NCI-H146 treated with DMSO at 0.1 percent for 48 hours (cell line): Measurements from ENCODE around the gene CSTF2.
A peak's percentile ranks its signal among the peaks of the same experiment; 100 is the strongest.
"Not testable (repeated sequence)": the region's sequence is repeated elsewhere in the genome, so short reads cannot be mapped to it uniquely, and the experiment has no call there.

ENCODE experiments used
- DNase-seq: peaks from one replicate; lab custom pipeline; 2025; ENCODE audit not compliant: unreplicated experiment; lab: John Stamatoyannopoulos, UW

Gene CSTF2, protein sequence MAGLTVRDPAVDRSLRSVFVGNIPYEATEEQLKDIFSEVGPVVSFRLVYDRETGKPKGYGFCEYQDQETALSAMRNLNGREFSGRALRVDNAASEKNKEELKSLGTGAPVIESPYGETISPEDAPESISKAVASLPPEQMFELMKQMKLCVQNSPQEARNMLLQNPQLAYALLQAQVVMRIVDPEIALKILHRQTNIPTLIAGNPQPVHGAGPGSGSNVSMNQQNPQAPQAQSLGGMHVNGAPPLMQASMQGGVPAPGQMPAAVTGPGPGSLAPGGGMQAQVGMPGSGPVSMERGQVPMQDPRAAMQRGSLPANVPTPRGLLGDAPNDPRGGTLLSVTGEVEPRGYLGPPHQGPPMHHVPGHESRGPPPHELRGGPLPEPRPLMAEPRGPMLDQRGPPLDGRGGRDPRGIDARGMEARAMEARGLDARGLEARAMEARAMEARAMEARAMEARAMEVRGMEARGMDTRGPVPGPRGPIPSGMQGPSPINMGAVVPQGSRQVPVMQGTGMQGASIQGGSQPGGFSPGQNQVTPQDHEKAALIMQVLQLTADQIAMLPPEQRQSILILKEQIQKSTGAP

DNA sequence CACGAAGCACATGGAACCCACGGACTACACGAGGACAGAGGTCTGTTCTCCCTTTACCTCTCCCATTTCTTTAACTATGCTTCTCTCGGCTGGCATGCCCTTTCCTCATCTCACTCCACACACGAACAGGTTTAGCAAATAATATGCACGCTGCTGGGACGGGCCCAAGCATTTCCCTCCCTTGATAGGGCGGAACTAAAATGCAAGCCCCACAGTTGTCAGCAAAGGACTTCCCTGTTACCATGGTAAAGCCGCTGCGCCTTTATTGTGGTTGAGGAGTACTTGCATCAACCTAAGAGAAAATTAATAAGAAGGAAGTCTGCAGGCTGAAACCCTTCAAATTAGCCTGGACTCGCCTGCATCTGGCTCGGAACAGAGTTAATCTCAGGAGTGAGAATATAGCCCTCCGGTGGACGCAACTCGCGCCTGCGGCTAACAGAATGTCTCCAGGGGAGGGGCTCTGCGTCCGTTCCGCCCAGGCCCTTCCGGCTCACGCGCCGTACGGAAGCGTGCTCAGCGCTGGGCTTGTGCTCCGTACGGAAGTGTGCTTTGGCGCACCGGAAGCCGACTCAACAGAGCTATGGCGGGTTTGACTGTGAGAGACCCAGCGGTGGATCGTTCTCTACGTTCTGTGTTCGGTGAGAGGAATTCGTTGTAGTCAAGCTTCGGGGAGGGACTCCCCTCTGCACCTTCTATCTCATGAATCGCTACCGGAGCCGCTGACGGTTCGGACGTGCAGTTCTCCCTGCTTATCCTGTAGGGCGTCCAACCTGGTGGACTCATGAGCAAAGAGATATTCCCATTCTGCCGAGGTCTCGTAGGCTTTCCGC, at the start of gene CSTF2:
TSS of gene CSTF2 (plus strand) at position 555 of the 830 bp plus-strand sequence. CDS start at position 581, 26 bp downstream.
- peak; percentile 85 for DNase-seq

GRCh38 chrX:100796371-100796770, 23.8 kb upstream of the CSTF2 start:
- not testable (repeated sequence) for DNase-seq

GRCh38 chrX:100797359-100797758, 22.8 kb upstream of the CSTF2 start:
- no peak for DNase-seq

DNA sequence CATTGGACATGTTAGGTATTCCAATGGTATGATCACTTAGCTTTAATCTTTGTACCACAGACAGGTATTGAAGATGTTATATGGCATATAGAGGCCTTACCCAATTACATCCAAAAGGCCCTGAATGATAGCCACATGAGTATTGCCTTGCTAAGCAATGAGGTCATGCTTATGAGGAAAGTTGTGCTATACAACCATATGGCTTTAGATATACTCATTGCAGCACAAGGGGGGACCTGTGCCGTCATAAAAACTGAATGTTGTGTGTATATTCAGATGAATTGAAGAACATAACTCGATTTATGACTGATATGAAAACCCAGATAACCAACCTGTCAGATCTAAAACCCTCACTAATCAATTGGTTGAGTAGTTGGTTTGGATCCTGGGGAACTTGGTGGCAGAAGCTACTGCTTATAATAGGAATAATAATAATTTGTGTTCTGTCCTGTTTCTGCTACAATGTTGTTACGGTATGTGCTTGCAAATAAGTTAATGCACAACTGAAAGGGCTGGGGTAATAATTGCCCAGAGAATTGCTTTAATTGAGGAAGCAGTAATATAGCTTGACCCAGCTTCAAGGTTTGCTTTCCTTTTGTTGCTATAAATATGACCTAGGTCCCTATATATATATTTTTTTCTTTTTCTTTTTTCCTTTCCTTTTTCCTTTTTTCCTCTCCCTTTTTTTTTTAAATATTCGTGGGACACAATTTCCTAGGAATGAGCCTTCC, 21.5 kb upstream of the CSTF2 start:
- no peak for DNase-seq

DNA sequence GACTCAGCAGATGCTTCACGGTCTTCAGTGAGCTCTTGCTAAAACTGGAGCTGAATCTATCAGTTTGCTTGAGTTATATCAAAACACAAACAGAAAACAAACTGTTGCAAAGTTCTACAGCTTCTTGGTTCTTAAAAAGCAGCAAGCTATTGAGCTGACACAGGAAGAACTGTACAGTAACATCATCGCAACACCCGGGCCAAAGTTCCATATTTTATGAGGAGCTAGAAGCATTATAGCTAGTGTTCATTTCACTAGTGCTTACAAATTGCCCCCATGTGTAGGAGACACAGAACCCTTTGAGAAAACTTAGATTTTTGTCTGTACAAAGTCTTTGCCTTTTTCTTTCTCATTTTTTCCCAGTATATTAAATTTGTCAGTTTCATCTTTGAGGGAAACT, 17.3 kb upstream of the CSTF2 start:
- no peak for DNase-seq

DNA sequence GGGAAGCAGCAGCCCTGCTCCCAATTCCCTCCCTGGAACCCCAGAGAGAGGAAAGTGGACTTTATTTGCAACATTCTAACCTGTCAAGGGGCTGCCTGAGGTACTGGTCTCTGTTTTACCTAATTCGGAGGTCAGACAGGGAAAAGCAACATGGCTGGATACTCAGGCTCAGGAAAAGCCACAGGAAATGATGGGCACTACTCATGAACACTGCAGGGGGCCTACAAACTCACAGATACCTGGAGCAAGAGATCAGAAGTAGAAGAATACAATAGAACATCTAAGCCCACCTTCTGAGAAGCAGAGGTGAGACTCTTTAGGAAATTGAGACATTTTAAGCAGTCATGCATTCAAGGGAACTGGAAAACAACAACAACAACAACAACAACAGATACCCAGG, 15.4 kb upstream of the CSTF2 start:
- DNase-seq: no peak

DNA sequence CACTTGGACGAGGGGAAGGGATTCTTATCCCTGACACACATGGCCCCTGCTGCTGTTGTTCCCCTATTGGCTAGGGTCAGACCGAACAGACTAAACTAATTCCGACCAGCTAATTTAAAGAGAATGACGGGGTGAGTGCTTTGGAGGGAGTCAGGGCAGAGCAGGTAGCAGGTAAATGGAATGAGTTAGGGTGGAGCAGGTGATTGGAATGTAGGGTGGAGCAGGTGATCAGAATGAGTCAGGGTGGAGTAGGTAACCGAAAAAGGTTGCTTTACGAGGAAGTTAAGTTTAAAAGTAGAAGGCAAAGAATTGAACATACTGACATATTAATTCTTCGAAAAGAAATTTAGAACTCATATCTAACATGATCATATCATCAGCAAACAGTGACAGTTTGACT, 11.9 kb upstream of the CSTF2 start:
- DNase-seq: not testable (repeated sequence)

DNA sequence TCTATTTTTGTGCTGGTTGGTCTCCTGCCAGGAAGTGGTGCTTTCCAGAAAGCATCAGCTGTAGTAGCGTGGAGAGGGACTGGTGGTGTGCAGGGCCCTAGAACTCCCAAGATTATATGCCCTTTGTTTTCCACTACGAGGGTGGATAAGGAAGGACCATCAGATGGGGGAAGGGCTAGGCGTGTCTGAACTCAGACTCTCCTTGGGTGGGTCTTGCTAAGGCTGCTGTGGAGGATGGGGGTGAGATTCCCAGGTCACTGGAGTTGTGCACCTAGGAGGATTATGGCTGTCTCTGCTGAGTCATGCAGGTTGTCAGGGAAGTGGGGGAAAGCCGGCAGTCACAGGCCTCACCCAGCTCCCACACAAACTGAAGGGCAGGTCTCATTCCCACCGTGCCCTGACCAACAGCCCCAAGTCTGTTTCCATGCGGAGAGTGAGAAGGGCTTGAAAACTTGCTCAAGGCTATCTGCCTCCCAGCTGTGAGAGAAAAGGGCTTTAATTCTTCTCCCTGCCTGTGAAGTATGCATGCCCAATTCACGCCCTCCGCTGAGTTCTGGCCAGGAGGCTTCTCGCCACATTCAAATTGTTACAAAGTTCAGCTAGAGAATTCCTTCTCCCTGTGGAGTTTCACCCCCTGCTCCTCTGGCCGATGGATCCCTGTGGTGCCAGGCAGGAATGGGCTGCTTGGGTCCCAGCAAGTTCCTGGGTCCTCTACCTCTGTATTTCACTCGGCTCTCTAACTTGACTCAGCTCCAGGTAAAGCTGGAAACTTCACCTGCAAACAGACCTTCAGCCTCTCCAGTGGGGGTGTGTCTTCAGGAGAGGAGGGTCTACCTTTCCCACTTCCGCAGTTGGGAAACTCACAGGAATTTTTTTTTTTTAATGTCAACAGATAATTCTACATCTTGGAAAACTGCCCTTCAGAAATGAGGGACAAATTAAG, 7.7 kb upstream of the CSTF2 start:
- no peak for DNase-seq

DNA sequence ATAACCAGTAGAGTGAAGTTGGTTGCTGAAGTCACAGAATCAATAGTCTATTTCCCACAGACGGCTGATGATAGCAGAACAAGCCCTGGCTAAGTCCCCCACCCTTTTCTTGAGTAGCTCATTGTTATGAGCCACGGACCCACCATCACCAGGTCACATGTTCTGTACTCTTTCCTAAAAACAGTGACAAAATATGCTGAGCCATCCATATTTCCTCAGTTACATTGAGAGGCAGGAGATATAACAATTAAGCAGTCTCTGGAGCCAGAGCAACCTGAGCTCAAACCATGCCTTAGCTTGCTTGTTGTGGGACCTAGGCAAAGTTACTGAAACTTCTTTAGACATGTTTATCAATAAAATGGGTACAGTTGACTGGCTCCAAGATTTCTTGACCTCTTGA, 2.9 kb upstream of the CSTF2 start:
- DNase-seq: no peak

- DNase-seq: no peak
Measured at GRCh38 chrX:100819534-100819836, 706 bp upstream of the CSTF2 start.

DNA sequence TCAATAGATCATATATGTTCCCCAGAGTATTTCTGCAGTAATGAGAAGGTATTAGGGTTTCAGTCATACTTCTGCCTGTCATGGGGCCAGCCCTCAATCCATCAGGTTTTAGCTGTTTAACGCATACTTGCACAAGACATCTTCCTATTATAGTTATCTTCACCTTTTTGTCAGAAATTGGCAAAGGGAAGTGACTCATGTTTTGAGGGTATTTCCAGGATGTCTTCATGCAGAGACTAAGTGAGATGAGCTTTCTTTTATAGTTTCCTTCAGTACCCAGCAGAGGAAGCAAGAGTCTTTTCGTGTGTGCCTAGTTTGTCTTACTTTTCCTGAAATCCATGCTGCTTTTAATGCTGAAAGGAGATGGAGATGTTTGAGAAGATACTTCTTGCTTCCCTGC, 9.5 kb downstream of the CSTF2 start:
- no peak for DNase-seq

- DNase-seq: no peak
Measured at GRCh38 chrX:100830143-100830542, 10.0 kb downstream of the CSTF2 start.

DNA sequence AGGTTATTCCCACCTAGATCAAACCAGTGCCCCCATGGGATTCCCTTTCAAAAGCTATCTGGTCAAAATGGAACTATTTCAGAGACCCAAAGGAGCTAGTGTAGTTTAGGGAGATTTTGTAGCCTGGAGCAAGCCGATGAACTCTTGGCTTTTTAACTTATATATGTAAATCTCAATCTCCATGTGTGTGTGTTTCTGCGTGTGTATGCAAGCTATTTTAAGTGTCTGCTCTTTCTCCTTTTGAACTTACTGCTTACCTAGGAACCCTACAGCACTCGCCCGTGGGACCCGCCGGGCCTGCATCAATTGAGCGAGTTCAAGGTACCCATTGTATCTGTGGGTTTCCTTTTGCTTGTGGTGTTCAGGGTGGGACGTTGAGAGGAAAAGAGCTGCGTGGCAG, 10.4 kb downstream of the CSTF2 start:
- DNase-seq: no peak

GRCh38 chrX:100831219-100831946, 11.2 kb downstream of the CSTF2 start:
- DNase-seq: no peak

GRCh38 chrX:100850317-100850716, 30.1 kb downstream of the CSTF2 start:
- no peak for DNase-seq

DNA sequence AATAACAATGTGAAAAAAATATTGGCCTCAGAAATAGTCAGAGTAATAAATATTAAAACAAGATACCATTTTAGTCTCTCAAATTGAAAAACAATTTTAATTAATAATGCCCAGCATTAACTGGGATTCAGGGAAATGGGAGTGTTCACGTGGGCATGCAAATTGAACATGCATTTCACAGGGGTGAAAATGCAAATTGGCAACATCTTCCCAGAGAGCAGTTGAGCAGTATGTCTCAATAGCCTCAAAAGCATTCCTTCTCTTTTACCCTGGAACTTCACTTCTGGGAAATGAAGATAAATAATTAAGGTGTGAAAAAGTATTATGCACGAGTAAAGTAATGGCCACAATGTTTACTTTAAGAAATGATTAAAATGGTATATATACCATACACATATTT, 32.6 kb downstream of the CSTF2 start:
- DNase-seq: no peak

- DNase-seq: no peak
Measured at GRCh38 chrX:100863326-100863864, 43.2 kb downstream of the CSTF2 start.

- DNase-seq: no peak
Measured at GRCh38 chrX:100864657-100865391, 44.6 kb downstream of the CSTF2 start.

DNA sequence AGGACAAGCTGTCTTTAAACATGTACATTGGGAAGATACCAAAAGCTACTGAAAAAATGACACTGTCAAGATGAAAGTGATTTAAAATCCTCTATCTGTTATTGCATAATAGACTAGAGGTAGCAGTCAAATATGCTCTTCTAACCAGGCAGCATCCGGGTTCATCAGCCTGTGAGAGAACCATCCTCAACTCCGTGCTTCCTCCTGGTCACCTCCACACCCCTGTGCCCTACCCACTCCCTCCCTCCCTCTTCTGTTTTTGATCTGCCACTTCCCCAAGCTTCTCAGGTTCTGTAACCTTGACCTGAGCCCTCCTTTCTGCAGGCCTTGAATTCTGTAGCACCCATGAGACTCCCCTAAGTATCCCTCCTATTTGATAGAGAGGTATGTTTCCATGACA, 48.1 kb downstream of the CSTF2 start:
- DNase-seq: no peak
